HepG2 (cell line): ENCODE measurements around the gene SRSF2. TPM values are rescaled to one million over a fixed set of nuclear protein-coding genes. Genes with fewer than 3 reads are reported as not detected.

Experiments
- ATAD3A ChIP-seq: sonication (generic); formaldehyde crosslinking; IDR thresholded peaks from 2 replicates; pipeline ENCODE4 v1.4.0; 2020; ENCODE audit warnings: missing genetic modification reagents
- ATF7-NPFF ChIP-seq: sonication (generic); formaldehyde crosslinking; IDR thresholded peaks from 2 replicates; pipeline ENCODE4 v1.8.1; 2023; ENCODE audit warnings: mild to moderate bottlenecking, low read depth, missing genetic modification reagents, moderate library complexity
- BCLAF1 ChIP-seq: fragments of 450-650 bp; IDR thresholded peaks from 2 replicates; pipeline ENCODE4 v1.6.1; 2017; ENCODE audit warnings: mild to moderate bottlenecking
- CAMTA2 ChIP-seq: sonication (generic); formaldehyde crosslinking; IDR thresholded peaks from 2 replicates; pipeline ENCODE4 v1.4.0; 2020; ENCODE audit warnings: mild to moderate bottlenecking, missing genetic modification reagents, borderline replicate concordance
- ESRRA ChIP-seq: sonication (generic); formaldehyde crosslinking; IDR thresholded peaks from 2 replicates; pipeline ENCODE4 v1.5.1; 2020; ENCODE audit warnings: mild to moderate bottlenecking, low read depth, missing genetic modification reagents
- MEIS1 ChIP-seq: sonication (generic); formaldehyde crosslinking; IDR thresholded peaks from 2 replicates; pipeline ENCODE4 v1.9.0; 2021; ENCODE audit warnings: mild to moderate bottlenecking, missing genetic modification reagents, moderate library complexity, borderline replicate concordance
- MYNN ChIP-seq: sonication (generic); formaldehyde crosslinking; IDR thresholded peaks from 2 replicates; pipeline ENCODE4 v1.4.0; 2020; ENCODE audit warnings: mild to moderate bottlenecking, low read depth, missing genetic modification reagents
- NBN ChIP-seq: fragments of 450-650 bp; conservative IDR thresholded peaks from 2 replicates; pipeline ENCODE4 v1.6.1; 2017
- TFE3 ChIP-seq: IDR thresholded peaks from 2 replicates; pipeline ENCODE4 v1.6.1; 2016
- ZNF234 ChIP-seq: sonication (generic); formaldehyde crosslinking; conservative IDR thresholded peaks from 2 replicates; pipeline ENCODE4 v1.5.1; 2020; ENCODE audit warnings: mild to moderate bottlenecking, missing genetic modification reagents
- ZNF3 ChIP-seq: IDR thresholded peaks from 2 replicates; pipeline ENCODE4 v1.7.0; 2017; ENCODE audit warnings: inconsistent platforms
- ZNF589 ChIP-seq: sonication (generic); formaldehyde crosslinking; conservative IDR thresholded peaks from 2 replicates; pipeline ENCODE4 v1.8.0; 2022; ENCODE audit warnings: mild to moderate bottlenecking, moderate library complexity, missing genetic modification reagents
- ZNF646 ChIP-seq: sonication (generic); formaldehyde crosslinking; IDR thresholded peaks from 2 replicates; pipeline ENCODE4 v1.9.0; 2021; ENCODE audit warnings: mild to moderate bottlenecking, missing genetic modification reagents
- ZNF710 ChIP-seq: sonication (generic); formaldehyde crosslinking; IDR thresholded peaks from 2 replicates; pipeline ENCODE4 v1.5.0; 2020; ENCODE audit warnings: mild to moderate bottlenecking, missing genetic modification reagents, borderline replicate concordance
- ZNF747 ChIP-seq: sonication (generic); formaldehyde crosslinking; IDR thresholded peaks from 2 replicates; pipeline ENCODE4 v1.8.1; 2023; ENCODE audit warnings: missing genetic modification reagents, mild to moderate bottlenecking, borderline replicate concordance
- ZNF850 ChIP-seq: sonication (generic); formaldehyde crosslinking; conservative IDR thresholded peaks from 2 replicates; pipeline ENCODE4 v1.9.0; 2021; ENCODE audit warnings: mild to moderate bottlenecking, missing genetic modification reagents
- polyA plus RNA-seq, 8 experiments: library from polyadenylated mRNA; depleted of rRNA in 3 of 8; stranded (reverse) in 7 of 8; unstranded in 1 of 8; fragments of >200 nt; fragmentation: Illumina TruSeq in 4 of 8; extraction: Trizol in 4 of 8; gene quantifications; 2 replicates each; pipeline versions ENCODE4 v1.2.1 to v1.2.3, GENCODE V29; 2011 to 2016; ENCODE audit warnings: low read depth in 4 of 8, missing spikeins in 1 of 8, mixed read lengths in 1 of 8; ENCODE audit not compliant: insufficient read depth in 1 of 8
- total RNA-seq, 5 experiments: library from RNA; depleted of rRNA; stranded (reverse); fragments of >200 nt; fragmentation: Illumina TruSeq; extraction: Trizol; gene quantifications; 2 replicates each; pipeline ENCODE4 v1.2.3, GENCODE V29; 2016; ENCODE audit warnings: low read depth in 1 of 5

The SRSF2 gene
- total and polyA plus RNA-seq, 2 of the 13 experiments (the other 11 are each of a cell fraction or from before 2014, with no cell fraction given), result 306 to 319 TPM

GRCh38 chr17:76700617-76701470 is 36.3 kb downstream of the SRSF2 start (continued):
- no peak; the same call in none of the 2 replicates for TF ChIP-seq TFE3
- TF ChIP-seq ZNF3 (CRISPR knock-in tag), result no peak
- TF ChIP-seq ATF7-NPFF (CRISPR knock-in tag), result peak; percentile 50; the same call in 1 of the 2 replicates
- no peak for TF ChIP-seq ZNF646 (CRISPR knock-in tag)
- TF ChIP-seq ZNF747 (CRISPR knock-in tag), result peak; percentile 45; the same call in 1 of the 2 replicates
- TF ChIP-seq MEIS1 (CRISPR knock-in tag), result peak; percentile 93
- TF ChIP-seq MYNN (CRISPR knock-in tag), result no peak
- no peak for TF ChIP-seq BCLAF1
- TF ChIP-seq CAMTA2 (CRISPR knock-in tag), result peak; percentile 82; the same call in 1 of the 2 replicates
- no peak for TF ChIP-seq NBN
- no peak for TF ChIP-seq ATAD3A (CRISPR knock-in tag)
- TF ChIP-seq ZNF710, result peak; percentile 98
- TF ChIP-seq ESRRA (CRISPR knock-in tag), result peak; percentile 95
- TF ChIP-seq ZNF234 (CRISPR knock-in tag), result 0 out of 2 replicates have a peak, but pooled peaks have one; percentile 23
- TF ChIP-seq ZNF850 (CRISPR knock-in tag), result no peak
- TF ChIP-seq ZNF589 (CRISPR knock-in tag), result no peak
